ENCODE data around the gene MEN1. TPM values are rescaled to one million over a fixed set of nuclear protein-coding genes. Genes with fewer than 3 reads are reported as not detected.

Gene MEN1
- total and polyA plus RNA-seq, 9 of the 15 experiments (the other 6 are each of a cell fraction or from before 2014, with no cell fraction given) = 3.4 to 57.2 (median 19.3) TPM

DNA sequence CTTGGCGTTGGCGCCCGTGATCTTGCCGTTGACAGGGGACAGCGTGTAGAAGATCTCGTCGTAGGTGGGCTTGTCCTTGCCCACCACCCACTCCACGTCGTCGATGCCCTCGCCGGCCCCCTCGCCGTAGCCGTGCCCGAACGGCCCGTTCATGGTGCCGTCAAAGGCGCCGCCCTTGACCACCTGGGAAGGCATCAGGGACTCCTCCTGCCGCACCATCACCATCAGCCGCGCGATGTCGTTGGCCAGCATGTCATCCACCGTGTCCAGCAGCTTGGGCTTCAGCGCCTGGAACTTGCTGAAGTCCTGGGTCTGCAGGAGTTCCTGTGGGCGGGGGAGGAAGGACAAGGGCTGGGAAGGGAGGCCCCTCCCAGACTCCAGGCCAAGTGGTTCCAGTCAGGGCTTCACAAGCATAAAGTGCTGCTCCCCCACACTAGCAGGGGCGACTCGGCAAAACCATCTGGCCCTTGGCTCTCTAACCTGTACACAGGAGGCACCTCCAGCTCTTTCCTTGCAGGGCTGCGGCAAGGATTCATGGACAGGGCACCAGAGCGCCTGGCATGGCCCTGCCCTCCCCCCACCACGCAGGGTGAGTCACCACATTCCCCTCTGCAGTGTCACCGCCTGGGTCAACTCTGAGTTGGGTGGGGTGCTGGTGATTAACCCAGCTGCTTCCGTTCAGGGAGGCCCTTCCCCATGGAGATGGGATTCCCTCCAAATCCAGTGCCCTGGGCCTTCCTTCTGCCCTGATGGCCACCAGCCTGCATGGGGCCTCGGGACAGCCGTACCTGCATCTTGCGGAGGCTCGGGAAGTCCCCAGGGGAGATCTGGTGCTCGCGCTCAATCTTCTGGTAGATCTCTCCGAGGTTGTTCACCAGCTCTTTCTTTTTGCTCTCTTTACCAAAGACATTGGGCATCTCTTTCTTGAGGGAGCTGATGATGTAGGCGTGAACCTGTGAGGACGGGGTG, 44.5 kb upstream of the MEN1 start (continued):
- TF ChIP-seq MAFG (tag; conservative IDR thresholded peaks at IDR 0.05) (0 out of 2 replicates have a peak, but pooled peaks have one; percentile 25), ZNF436 (CRISPR knock-in tag; IDR thresholded peaks at IDR 0.05) (no peak), USF2 (CRISPR knock-in tag; IDR thresholded peaks at IDR 0.05) (no peak), SRSF3 (IDR thresholded peaks at IDR 0.05; ENCODE audit: insufficient read depth, low read length) (no peak), JUNB (CRISPR knock-in tag; conservative IDR thresholded peaks at IDR 0.05) (peak; percentile 68), RBM14 (IDR thresholded peaks at IDR 0.05; ENCODE audit: borderline replicate concordance, insufficient read depth, low read depth, low read length) (no peak), PHB2 (IDR thresholded peaks at IDR 0.05; ENCODE audit: low read depth) (no peak), GABPB1 (CRISPR knock-in tag; IDR thresholded peaks at IDR 0.05) (peak; percentile 63; the same call in 1 of the 2 replicates), HCFC1 (IDR thresholded peaks at IDR 0.05; ENCODE audit: low read depth, low read length) (no peak), ZEB2 (IDR thresholded peaks at IDR 0.05) (peak; percentile 42; the same call in 1 of the 2 replicates), POLR2B (IDR thresholded peaks at IDR 0.05; ENCODE audit: low read depth, partially characterized antibody) (no peak)
- TF ChIP-seq, protein P1, sequence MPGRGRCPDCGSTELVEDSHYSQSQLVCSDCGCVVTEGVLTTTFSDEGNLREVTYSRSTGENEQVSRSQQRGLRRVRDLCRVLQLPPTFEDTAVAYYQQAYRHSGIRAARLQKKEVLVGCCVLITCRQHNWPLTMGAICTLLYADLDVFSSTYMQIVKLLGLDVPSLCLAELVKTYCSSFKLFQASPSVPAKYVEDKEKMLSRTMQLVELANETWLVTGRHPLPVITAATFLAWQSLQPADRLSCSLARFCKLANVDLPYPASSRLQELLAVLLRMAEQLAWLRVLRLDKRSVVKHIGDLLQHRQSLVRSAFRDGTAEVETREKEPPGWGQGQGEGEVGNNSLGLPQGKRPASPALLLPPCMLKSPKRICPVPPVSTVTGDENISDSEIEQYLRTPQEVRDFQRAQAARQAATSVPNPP (IDR thresholded peaks at IDR 0.05; ENCODE audit: borderline replicate concordance, insufficient read depth, insufficient read length) = no peak
- TF ChIP-seq, protein P2, sequence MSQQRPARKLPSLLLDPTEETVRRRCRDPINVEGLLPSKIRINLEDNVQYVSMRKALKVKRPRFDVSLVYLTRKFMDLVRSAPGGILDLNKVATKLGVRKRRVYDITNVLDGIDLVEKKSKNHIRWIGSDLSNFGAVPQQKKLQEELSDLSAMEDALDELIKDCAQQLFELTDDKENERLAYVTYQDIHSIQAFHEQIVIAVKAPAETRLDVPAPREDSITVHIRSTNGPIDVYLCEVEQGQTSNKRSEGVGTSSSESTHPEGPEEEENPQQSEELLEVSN (IDR thresholded peaks at IDR 0.05; ENCODE audit: borderline replicate concordance in 1 of 2, extremely low read depth in 1 of 2, insufficient read depth in 1 of 2, insufficient read length in 1 of 2, low read depth in 1 of 2, low read length in 1 of 2, poor library complexity in 1 of 2, severe bottlenecking in 1 of 2) = peak in 1 of 2 experiments; percentile 60
- TF ChIP-seq, protein P3, sequence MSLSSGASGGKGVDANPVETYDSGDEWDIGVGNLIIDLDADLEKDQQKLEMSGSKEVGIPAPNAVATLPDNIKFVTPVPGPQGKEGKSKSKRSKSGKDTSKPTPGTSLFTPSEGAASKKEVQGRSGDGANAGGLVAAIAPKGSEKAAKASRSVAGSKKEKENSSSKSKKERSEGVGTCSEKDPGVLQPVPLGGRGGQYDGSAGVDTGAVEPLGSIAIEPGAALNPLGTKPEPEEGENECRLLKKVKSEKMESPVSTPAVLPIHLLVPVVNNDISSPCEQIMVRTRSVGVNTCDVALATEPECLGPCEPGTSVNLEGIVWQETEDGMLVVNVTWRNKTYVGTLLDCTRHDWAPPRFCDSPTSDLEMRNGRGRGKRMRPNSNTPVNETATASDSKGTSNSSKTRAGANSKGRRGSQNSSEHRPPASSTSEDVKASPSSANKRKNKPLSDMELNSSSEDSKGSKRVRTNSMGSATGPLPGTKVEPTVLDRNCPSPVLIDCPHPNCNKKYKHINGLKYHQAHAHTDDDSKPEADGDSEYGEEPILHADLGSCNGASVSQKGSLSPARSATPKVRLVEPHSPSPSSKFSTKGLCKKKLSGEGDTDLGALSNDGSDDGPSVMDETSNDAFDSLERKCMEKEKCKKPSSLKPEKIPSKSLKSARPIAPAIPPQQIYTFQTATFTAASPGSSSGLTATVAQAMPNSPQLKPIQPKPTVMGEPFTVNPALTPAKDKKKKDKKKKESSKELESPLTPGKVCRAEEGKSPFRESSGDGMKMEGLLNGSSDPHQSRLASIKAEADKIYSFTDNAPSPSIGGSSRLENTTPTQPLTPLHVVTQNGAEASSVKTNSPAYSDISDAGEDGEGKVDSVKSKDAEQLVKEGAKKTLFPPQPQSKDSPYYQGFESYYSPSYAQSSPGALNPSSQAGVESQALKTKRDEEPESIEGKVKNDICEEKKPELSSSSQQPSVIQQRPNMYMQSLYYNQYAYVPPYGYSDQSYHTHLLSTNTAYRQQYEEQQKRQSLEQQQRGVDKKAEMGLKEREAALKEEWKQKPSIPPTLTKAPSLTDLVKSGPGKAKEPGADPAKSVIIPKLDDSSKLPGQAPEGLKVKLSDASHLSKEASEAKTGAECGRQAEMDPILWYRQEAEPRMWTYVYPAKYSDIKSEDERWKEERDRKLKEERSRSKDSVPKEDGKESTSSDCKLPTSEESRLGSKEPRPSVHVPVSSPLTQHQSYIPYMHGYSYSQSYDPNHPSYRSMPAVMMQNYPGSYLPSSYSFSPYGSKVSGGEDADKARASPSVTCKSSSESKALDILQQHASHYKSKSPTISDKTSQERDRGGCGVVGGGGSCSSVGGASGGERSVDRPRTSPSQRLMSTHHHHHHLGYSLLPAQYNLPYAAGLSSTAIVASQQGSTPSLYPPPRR (CRISPR knock-in tag; IDR thresholded peaks at IDR 0.05; ENCODE audit: borderline replicate concordance) = no peak
